A549 treated with Mapracorat at 1 μM for 4 hours (cell line): ENCODE results near the gene MYO18B. TPM values are rescaled to one million over a fixed set of nuclear protein-coding genes. Genes with fewer than 3 reads are reported as not detected.

Source experiments
- total RNA-seq: library from RNA; stranded (reverse); fragments of 200-300 nt; extraction: Qiagen RNA extraction; gene quantifications from 5 replicates; pipeline ENCODE4 v1.2.3, GENCODE V29; 2022

MYO18B gene, protein sequence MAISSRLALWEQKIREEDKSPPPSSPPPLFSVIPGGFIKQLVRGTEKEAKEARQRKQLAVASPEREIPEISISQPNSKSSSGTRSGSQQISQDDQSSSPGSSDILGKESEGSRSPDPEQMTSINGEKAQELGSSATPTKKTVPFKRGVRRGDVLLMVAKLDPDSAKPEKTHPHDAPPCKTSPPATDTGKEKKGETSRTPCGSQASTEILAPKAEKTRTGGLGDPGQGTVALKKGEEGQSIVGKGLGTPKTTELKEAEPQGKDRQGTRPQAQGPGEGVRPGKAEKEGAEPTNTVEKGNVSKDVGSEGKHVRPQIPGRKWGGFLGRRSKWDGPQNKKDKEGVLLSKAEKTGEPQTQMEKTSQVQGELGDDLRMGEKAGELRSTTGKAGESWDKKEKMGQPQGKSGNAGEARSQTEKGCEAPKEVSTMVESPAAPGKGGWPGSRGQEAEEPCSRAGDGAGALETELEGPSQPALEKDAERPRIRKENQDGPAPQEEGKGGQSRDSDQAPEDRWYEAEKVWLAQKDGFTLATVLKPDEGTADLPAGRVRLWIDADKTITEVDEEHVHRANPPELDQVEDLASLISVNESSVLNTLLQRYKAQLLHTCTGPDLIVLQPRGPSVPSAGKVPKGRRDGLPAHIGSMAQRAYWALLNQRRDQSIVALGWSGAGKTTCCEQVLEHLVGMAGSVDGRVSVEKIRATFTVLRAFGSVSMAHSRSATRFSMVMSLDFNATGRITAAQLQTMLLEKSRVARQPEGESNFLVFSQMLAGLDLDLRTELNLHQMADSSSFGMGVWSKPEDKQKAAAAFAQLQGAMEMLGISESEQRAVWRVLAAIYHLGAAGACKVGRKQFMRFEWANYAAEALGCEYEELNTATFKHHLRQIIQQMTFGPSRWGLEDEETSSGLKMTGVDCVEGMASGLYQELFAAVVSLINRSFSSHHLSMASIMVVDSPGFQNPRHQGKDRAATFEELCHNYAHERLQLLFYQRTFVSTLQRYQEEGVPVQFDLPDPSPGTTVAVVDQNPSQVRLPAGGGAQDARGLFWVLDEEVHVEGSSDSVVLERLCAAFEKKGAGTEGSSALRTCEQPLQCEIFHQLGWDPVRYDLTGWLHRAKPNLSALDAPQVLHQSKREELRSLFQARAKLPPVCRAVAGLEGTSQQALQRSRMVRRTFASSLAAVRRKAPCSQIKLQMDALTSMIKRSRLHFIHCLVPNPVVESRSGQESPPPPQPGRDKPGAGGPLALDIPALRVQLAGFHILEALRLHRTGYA (N-terminal part only)
- total RNA-seq: 0.02 to 0.09 TPM (median 0.03 TPM) in 5 replicates

DNA sequence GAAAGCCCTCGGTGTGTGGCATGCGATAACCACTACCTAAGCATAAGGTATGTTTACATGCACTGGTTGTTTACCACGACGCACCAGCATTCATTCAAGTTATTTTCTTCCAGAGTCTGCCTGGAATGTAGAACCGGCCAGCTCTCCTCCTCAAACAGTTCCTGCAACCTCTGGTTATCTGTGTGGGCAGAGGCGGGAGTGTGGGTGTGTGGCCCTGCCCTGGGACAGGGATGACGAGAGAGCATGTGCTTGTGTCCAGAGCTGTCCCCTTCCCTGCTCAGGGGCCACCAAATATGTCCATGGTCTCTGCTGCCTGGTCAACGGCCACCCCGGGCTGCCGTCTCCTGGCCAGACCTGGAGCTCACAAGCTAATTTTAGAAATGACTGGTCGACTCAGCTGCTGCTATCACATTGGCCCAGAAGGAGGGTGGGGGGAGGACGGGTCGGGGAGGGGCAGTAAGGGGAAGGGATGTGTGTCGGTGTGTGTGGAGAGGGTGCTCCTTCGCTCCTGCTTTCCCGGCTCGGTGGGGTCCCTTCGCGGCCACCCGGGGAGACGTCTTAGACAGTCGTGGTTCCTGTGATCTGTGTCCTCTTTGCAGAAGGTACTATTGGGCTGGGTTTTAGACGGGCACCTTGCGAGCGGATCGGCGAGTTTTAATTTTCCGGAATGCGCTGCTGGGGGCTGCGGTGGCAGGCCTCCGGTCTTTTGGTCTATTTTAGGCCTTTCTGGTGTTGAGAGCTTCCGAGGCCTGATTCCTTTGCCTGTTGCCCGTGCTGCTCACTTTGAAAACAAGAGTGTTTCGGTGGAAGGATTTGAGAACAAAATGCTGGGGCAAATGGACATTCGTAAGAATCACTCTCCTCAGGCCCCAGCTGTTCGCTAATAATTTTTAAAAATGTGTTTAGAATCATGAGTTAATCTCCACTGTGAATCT, at the start of gene MYO18B:
MYO18B (plus strand) TSS at position 497 of the 935 bp plus-strand sequence. CDS start 18,905 bp downstream, outside the sequence.

Other genes with a start within 250 kb of the MYO18B start
- 2.8 to 3.7 TPM (median 3.2 TPM) in 5 replicates for gene GRK3, start 177.5 kb upstream of the MYO18B start, total RNA-seq